Caki2 (cell line): ENCODE results near the gene FAM110A. TPM values are rescaled to one million over a fixed set of nuclear protein-coding genes. Genes with fewer than 3 reads are reported as not detected.
A peak's percentile ranks its signal among the peaks of the same experiment; 100 is the strongest.
"Not testable (repeated sequence)": the region's sequence is repeated elsewhere in the genome, so short reads cannot be mapped to it uniquely, and the experiment has no call there.

ENCODE experiments used
- DNase-seq: peaks from one replicate; pipeline ENCODE4 v3.0.0-alpha.2; 2015; ENCODE audit warnings: low read depth
- in situ Hi-C: cut with HindIII; loops from 2 replicates; pipeline ENCODE4 v1.10.0; 2016; ENCODE audit warnings: low sequenced_read_pairs, low pct_unique_long_range_greater_than_20kb, mixed read lengths
- total RNA-seq: library from RNA; depleted of rRNA; stranded (reverse); fragments of >200 nt; shearing (Covaris generic); gene quantifications from 2 replicates; pipeline ENCODE4 v1.2.3, GENCODE V29; 2014; ENCODE audit warnings: low replicate concordance; rRNA removed

FAM110A gene
- total RNA-seq, 1 experiment from 2014 or later = 14.9 TPM

DNA sequence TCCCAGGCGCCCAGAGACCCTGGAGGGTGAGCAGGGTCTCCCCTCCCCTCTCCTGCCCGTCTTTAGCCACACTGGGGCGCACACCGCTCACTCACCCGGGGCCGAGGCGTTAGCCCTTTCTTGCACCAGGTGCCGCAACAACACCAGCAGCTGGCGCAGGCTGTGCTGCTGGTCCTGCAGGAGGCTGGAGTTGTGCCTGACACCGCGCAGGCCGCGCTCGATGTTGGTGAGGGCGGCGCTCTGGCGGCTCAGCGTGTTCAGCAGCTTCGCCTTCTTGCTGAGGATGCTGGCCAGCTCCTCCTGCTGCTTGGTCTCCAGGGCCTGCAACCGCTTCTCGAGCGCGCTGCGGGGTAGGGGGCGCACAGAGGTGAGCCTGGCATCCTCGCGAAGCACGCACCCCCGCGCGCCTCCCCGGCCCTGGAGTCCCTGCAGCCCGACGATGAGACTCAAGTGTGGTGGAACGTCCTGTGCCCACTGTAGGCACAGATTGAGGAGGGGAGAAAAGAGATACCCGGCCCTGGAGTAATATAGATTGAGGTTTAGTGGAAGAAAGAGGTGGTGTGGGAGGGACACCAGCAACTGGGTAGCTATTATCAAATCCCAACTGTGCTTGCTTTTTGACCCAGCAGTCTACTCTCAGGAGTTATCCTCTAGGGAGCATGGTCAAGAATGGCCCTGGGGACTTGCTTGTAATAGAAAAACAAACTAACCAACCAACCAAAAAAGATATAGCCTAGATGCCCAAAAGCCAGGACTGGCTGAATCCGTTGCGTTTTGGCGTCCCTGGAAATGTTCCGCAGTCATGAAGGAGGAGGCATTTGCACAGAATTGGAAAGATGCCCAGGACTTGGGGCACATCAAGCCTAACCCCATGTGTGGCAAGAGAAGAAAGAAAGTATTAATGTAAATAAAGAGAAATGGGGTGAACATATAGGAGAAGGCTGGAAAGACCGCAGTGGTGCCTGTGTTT, 51.8 kb downstream of the FAM110A start:
- DNase-seq = no peak

DNA sequence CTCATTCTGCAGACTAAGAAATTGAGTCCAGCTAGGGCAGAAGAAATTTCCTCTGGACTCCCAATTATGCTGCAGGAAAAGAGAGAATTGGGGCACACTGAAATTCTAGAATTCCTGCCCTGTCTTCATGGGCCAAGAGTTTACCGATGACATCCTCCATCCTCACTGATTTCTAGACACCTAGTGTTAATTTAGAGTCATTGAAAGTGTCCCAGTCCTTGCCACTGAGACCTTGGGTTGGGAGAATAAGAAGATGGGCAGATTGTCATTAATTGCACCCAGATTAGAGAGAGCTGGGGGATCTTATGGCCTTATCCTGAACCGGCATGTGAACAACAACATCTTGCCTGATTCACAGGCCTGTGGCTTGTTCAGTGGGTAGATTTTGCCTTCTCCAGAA, 53.6 kb downstream of the FAM110A start:
- no peak for DNase-seq
- in situ Hi-C loops = no loop called here

More for the DNA sequence above, 51.8 kb downstream of the FAM110A start:
- in situ Hi-C loops = no loop called here

DNA sequence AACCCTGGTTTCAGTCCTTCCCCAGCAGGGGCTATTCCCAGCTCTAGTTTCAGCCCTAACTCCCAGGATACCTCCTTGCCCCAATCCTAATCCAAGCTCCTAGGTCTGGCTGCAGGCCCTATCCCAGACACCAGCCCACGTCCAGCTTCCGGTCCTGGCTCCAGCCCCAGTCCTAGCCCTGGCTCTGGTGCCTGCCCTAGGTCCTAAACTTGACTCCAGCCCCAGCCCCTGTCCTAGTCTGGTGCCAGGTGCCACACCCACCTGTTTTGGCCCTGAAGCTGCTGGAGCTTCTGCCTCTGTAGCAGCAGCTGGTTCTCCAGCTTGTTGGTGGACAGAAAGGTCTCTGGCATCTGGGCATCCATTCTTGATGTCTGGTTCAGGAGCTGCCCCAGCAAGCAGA, 54.5 kb downstream of the FAM110A start:
- in situ Hi-C loops = no loop called here
- DNase-seq = no peak

DNA sequence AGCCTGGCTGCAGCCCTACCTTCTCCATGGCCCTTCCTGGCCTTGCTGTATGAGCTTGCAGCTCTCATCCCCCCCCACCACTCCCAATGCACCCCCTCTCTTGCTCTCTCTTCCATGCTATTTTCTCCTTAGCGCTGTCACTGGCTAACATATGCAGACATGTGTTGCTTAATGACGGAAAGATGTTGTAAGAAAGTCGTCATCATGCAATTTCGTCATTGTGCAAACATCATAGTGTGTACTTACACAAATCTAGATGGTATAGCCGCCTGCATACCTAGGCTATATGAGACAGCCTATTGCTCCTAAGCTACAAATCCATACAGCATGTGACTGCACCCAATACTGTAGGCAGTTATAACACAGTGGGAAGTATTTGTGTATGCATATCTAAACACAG, 55.6 kb downstream of the FAM110A start:
- in situ Hi-C loops = no loop called here
- no peak for DNase-seq

DNA sequence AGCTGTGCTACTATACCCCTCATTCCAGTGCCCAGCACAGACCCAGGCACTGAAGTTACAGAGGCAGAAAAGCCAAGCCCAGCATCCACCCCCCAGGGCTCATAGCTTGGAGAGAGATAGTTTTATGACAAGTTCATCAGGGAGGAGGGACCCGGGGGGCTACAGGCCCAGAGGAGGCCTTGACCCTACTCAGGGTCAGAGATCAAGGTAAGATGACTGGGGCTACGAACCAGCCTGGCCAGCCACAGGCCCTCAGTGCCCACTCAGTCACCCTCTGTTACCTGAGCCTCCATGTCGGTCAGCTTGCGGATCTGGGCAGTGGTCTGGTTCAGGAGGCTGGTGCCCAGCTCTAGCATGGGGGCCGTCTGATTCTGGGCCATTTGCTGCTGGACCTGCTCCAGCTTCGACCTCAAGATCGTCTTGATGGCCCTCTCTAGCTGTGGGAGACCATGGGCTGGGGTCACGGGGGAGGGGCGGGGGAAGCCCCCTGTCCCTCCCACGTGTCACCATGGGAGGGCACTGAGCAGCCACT, 56.5 kb downstream of the FAM110A start:
- DNase-seq = no peak
- in situ Hi-C loops = no loop called here

DNA sequence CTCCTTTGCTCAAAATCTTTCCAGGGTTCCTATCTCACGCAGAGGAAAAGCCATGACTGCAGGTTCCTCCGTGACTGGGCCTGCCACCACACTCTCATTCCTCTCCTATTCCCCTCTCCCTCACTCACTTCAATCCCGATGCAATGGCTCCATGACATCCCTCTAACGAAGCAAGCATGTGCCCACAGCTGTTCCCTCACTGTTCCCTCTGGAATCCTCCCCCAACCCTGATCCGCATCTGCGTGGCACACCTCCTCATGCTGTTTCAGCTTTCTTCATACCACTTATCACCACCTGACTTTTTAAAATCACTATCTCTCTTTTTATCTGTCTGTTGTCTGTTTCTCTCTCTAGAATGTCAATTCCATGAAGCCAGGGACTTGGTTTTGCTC, 57.1 kb downstream of the FAM110A start:
- in situ Hi-C loops = no loop called here
- DNase-seq = no peak

DNA sequence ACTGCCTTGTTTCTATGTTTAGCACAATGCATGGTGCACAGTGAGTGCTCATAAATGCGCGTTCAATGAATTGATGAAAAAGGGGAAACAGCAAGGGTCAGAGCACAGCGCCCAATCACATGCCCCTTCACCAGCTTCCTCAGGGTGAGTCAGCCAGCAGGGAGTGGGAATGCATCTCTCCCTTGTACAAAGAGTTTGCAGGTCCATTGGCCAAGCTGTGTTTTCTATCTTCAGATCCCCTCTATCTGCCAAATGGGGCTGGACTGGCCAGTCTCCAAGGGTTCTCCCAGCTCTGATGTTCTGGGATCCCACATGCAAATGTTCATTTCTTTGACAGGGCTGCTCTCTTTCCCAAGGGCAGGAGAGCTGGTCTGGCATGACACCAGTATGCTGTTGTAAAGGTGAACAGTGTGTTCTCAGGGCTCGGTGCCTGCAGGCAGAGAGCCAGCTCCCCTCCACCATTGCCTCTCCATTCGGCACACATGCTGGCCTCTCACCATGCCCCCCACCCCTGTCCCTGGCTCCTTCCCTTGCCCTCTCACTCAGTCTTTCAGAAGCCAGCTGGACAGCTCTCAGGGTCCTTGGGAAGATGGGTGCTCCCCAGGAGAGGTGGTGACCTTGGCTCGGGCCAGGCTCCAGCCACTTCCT, 57.7 kb downstream of the FAM110A start:
- in situ Hi-C loops = no loop called here
- peak; percentile 61 for DNase-seq

DNA sequence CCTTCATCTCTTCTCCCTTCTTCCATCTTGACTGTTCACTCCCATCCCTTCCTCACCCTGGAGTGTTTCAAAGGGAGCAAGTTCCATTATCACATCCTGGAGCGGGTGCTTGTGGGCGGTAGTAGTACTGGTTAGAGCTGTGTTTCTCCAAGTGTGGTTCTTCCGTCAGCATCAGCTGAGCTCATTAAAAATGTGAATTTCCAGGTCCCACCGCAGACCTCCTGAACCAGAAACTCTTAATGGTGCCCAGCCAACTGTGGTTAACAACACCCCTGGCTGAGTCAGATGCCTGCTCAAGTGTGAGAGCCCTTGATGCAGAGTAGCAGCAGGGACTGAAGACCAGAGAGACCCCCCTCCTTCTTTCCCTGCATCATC, 58.2 kb downstream of the FAM110A start:
- in situ Hi-C loops = no loop called here
- peak; percentile 88 for DNase-seq

DNA sequence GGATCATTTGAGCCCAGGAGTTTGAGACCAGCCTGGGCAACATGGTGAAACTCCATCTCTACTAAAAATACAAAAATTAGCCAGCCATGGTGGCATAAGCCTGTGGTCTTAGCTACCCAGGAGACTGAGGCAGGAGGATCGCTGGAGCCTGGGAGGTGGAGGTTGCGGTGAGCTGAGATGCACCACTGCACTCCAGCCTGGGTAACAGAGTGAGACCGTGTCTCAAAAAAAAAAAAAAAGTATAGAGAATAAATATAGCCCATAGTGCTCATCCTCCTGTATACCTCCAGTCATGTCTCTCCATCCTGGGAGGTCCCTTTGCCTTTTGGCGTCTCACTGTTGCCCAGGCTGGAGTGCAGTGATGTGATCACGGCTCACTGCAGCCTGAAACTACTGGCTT, 58.9 kb downstream of the FAM110A start:
- peak; percentile 61 for DNase-seq
- in situ Hi-C loops = not testable (repeated sequence)

Other genes with a start within 250 kb of the FAM110A start
- gene TCF15, start 223.4 kb upstream of the FAM110A start, total RNA-seq = not detected in 2 replicates
- gene SRXN1, start 180.5 kb upstream of the FAM110A start, total RNA-seq = 463 and 512 TPM in 2 replicates
- not detected in 2 replicates for gene SCRT2, start 157.9 kb upstream of the FAM110A start, total RNA-seq
- gene SLC52A3, start 65.2 kb upstream of the FAM110A start, total RNA-seq = 3.6 and 6.5 TPM in 2 replicates
- 0.09 TPM in 1 of 2 replicates, not detected in the other for gene ANGPT4, start 82.6 kb downstream of the FAM110A start, total RNA-seq
- gene RSPO4, start 168.6 kb downstream of the FAM110A start, total RNA-seq = not detected in 2 replicates